ENCODE measurements around the gene TMEM25.
"Not testable (repeated sequence)": the region's sequence is repeated elsewhere in the genome, so short reads cannot be mapped to it uniquely, and the experiment has no call there.

The TMEM25 gene

DNA sequence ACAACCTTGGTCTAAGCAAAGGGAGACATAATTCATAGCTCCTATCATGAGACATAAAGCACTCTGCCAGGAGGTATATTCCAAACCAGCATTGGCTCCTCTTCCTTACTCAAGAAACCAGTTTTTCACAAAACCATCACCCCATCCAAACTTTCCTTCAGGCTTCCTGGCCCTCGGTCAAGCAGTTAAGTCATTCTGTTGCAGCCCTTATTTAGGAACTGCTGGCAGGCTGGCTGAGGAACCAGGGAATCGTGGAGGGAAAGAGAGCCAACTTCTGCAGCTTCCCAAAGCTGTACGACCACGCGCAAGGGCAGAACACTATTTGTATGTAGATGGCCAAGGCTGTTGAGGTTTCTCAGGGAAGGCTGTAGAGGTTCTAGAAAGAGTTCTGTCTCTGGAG lies 34.1 kb downstream of the TMEM25 start:
- no peak for TF ChIP-seq CTCF (IDR thresholded peaks at IDR 0.05; ENCODE audit: insufficient read depth, low read depth, low read length, missing control alignments)
- DNase-seq (ENCODE audit: low read depth), result no peak
- H3K4me3 ChIP-seq (ENCODE audit: low read depth, low read length), result no peak overlapping the region

DNA sequence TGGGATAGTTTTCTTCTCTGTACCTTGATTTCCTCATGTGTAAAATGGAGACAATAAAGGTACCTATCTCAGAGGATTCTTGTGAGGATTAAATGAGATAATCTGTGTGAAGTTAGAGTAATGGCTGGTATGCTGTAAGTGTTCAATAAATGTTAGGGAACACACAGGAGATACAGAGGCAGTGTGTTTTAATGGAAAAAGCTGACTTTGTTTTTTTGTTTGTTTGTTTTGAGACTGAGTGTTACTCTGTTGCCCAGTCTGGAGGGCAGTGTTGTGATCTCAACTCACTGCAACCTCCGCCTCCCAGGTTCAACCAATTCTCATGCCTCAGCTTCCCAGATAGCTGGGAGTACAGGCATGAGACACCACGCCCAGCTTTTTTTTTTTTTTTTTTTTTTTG lies 38.7 kb downstream of the TMEM25 start:
- no peak for TF ChIP-seq CTCF (IDR thresholded peaks at IDR 0.05; ENCODE audit: insufficient read depth, low read depth, low read length, missing control alignments)
- no peak overlapping the region for H3K4me3 ChIP-seq (ENCODE audit: low read depth, low read length)
- DNase-seq (ENCODE audit: low read depth), result no peak

GRCh38 chr11:118570787-118571186 lies 39.8 kb downstream of the TMEM25 start:
- no peak overlapping the region for H3K4me3 ChIP-seq (ENCODE audit: low read depth, low read length)
- TF ChIP-seq CTCF (IDR thresholded peaks at IDR 0.05; ENCODE audit: insufficient read depth, low read depth, low read length, missing control alignments), result no peak
- no peak for DNase-seq (ENCODE audit: low read depth)

GRCh38 chr11:118571701-118572060 lies 40.7 kb downstream of the TMEM25 start:
- peak; percentile 11 for DNase-seq (ENCODE audit: low read depth)
- H3K4me3 ChIP-seq (ENCODE audit: low read depth, low read length), result peak overlapping the region; percentile 93

DNA sequence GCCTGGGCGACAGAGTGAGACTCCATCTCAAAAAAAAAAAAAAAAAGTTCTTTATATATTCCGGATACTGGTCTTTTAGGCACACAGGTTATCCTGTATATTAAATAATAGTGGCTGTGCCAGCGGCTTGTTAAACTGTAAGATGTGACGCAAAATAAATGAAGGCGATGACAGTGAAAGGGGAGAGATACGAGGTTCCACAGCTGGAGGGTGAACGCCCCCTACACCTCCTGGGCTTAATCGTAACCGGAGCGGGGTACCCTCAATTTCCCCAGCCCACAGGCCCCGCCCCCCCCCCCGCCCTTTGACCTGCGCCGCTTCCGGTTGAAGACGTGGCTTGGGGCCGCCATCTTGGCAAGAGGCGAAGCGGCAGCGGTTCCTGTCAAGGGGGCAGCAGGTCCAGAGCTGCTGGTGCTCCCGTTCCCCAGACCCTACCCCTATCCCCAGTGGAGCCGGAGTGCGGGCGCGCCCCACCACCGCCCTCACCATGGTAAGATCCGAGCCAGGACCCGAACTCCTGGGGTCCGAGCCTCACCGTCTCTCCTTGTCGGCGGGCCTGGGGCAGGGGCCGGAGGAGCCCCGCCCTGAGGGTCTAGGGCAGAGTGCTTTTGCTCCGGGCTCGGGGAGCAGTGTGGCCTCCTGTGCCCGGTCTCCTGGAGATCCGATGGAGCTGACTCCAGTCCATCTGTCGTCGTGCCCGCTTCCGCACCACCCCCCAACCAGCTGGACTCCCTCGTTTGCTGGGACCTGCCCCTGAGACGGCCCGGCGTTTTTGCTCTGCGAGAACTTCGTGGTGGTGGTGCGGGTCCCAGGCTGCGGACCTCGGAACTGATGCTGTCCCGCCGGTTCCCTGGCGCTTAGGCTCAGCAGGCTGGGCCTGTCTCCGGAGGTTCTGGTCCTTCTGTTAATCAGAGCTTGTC lies 41.3 kb downstream of the TMEM25 start, which contains the start of gene ARCN1:
ARCN1 (plus strand) TSS at position 349 of the 920 bp plus-strand sequence; CDS start at position 488, 139 bp downstream.
- no peak for TF ChIP-seq CTCF (IDR thresholded peaks at IDR 0.05; ENCODE audit: insufficient read depth, low read depth, low read length, missing control alignments)
- H3K4me3 ChIP-seq (ENCODE audit: low read depth, low read length), result peak within 1 kb of the TSS; percentile 93
- DNase-seq (ENCODE audit: low read depth), result peak; percentile 90

GRCh38 chr11:118572981-118573550 lies 42.1 kb downstream of the TMEM25 start:
- DNase-seq (ENCODE audit: low read depth), result peak; percentile 46
- no peak for TF ChIP-seq CTCF (IDR thresholded peaks at IDR 0.05; ENCODE audit: insufficient read depth, low read depth, low read length, missing control alignments)
- peak overlapping the region; percentile 93 for H3K4me3 ChIP-seq (ENCODE audit: low read depth, low read length)

GRCh38 chr11:118574636-118575035 lies 43.6 kb downstream of the TMEM25 start:
- no peak for DNase-seq (ENCODE audit: low read depth)
- no peak for TF ChIP-seq CTCF (IDR thresholded peaks at IDR 0.05; ENCODE audit: insufficient read depth, low read depth, low read length, missing control alignments)
- no peak overlapping the region for H3K4me3 ChIP-seq (ENCODE audit: low read depth, low read length)

DNA sequence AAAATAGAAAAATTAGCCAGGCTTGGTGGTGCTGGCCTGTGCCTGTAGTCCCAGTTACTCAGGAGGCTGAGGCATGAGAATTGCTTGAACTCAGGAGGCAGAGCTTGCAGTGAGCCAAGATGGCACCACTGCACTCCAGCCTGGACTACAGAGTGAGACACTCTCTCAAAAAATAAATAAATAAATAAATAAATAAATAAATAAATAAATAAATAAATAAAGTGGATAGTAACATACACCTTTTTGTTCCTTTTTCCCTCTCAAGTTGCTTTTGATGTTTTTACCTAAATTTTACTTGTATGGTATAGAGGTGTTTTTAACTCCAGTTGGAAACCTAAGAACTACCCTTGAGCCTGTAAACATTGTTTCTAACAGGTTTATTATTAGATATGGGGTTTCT lies 47.0 kb downstream of the TMEM25 start:
- not testable (repeated sequence) for H3K4me3 ChIP-seq (ENCODE audit: low read depth, low read length); DNase-seq (ENCODE audit: low read depth)
